Large intestine (tissue), 3 donors: Measurements from ENCODE around the gene ULK4. TPM values are rescaled to one million over a fixed set of nuclear protein-coding genes. Genes with fewer than 3 reads are reported as not detected.
"Not testable (repeated sequence)": the region's sequence is repeated elsewhere in the genome, so short reads cannot be mapped to it uniquely, and the experiment has no call there.

Experiments used
- DNase-seq, 2 donors: peaks; one replicate each; pipeline versions ENCODE4 v3.0.0 to v3.0.0-alpha.2; 2013
- H3K27ac ChIP-seq: one replicate; pipeline ENCODE4 v1.5.1; 2013; ENCODE audit warnings: low read length
- H3K27me3 ChIP-seq: 2 replicates; pipeline ENCODE4 v1.6.1; 2013; ENCODE audit warnings: low read length; ENCODE audit not compliant: control insufficient read depth, insufficient read depth
- H3K36me3 ChIP-seq: 2 replicates; pipeline ENCODE4 v1.6.1; 2013; ENCODE audit warnings: low read length; ENCODE audit not compliant: control insufficient read depth, insufficient read depth
- H3K4me1 ChIP-seq: one replicate; pipeline ENCODE4 v1.6.1; 2013; ENCODE audit warnings: low read length; ENCODE audit not compliant: control insufficient read depth, insufficient read depth
- H3K4me3 ChIP-seq: one replicate; pipeline ENCODE4 v1.5.1; 2013; ENCODE audit warnings: low read length
- H3K9me3 ChIP-seq: one replicate; pipeline ENCODE4 v1.6.1; 2013; ENCODE audit warnings: mild to moderate bottlenecking, low read depth, low read length, moderate library complexity; ENCODE audit not compliant: control insufficient read depth
- WGBS: methylation state at CpG from one replicate; pipeline ENCODE4 v1.1.5; 2013; ENCODE audit warnings: low lambda C conversion rate; ENCODE audit not compliant: insufficient coverage; 5-methylcytosine and 5-hydroxymethylcytosine counted together
- polyA plus RNA-seq: library from polyadenylated mRNA; unstranded; fragments of 120-200 nt; gene quantifications from one replicate; pipeline ENCODE4 v1.2.1, GENCODE V29; 2013

The ULK4 gene
- polyA plus RNA-seq, 1 donor: 2.1 TPM

DNA sequence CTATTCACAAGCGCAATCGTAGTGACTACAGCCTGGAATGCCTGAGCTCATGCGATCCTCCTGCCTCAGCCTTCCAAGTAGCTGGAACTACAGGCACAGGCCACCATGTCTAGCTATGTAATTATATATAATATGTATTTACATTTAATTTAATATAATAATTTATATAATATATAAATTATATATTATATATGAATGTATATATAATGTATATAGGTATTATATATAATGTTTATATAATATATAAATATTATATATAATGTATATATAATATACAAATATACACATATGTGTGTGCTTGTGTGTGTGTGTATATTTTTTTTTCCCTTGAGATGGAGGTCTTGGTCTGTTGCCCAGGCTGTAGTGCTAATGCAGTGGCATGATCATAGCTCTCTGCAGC, 27.6 kb upstream of the ULK4 start:
- Histone ChIP-seq H3K27ac (no peak overlapping the region), H3K4me1 (peaks cover 27% of the 10 kb centered on the region), H3K9me3 (no peaks in the 10 kb centered on the region), H3K27me3 (no peaks in the 10 kb centered on the region), H3K36me3 (no peaks in the 10 kb centered on the region), H3K4me3 (no peak overlapping the region)
- no CpG with 5 or more reads among the region's 3 CpGs for WGBS
- DNase-seq: no peak

DNA sequence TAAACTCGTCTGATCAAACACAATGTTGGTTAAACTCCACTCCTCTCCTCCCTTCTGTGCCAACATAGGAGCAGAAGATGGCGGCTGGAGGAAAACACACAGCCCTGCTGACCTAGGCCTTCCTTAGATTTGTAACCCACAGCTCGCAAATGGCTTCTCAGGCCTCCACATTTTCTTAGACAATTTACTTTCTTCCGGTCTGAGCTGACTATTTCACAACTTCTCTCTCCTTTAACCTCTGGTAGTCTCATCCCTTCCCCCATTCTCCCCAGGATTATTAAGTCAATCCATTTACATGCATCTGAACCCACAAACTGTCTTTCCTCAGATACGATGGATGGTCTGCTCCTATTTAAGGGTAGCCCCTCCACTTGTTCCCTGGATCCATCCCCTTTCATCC, 25.7 kb upstream of the ULK4 start:
- no peaks in the 10 kb centered on the region for H3K36me3 ChIP-seq
- WGBS: 61% methylated on average over 3 of the region's 5 CpGs
- H3K4me3 ChIP-seq: no peak overlapping the region
- H3K9me3 ChIP-seq: peaks cover 4% of the 10 kb centered on the region
- peaks cover 27% of the 10 kb centered on the region for H3K4me1 ChIP-seq
- H3K27ac ChIP-seq: peak overlapping the region; percentile 50
- H3K27me3 ChIP-seq: no peaks in the 10 kb centered on the region
- DNase-seq: peak; percentile 23 to 60

DNA sequence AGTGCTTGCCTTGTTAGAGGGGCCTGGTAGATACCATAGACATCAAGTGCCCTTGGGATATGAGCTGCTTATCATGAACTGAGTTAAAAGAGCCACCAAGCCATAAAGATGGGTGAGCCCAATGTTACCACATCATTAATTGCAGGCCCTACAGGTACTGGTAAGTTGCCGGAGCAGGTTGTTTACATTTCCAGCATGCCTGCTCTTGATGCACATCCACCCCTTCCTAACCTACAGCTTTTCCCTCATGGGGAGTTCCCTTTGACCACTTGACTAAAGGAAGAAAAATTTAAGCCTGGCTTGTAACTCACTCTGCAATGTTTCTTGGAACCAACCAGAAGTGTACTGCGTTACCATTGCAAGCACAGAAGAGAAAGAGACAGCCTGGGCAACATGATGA, 24.7 kb upstream of the ULK4 start:
- H3K4me1 ChIP-seq: peaks cover 23% of the 10 kb centered on the region
- H3K9me3 ChIP-seq: peaks cover 4% of the 10 kb centered on the region
- WGBS: no CpG with 5 or more reads among the region's 2 CpGs
- H3K27ac ChIP-seq: peak overlapping the region; percentile 50
- H3K36me3 ChIP-seq: no peaks in the 10 kb centered on the region
- no peaks in the 10 kb centered on the region for H3K27me3 ChIP-seq
- no peak overlapping the region for H3K4me3 ChIP-seq
- DNase-seq: peak; percentile 60 to 77

DNA sequence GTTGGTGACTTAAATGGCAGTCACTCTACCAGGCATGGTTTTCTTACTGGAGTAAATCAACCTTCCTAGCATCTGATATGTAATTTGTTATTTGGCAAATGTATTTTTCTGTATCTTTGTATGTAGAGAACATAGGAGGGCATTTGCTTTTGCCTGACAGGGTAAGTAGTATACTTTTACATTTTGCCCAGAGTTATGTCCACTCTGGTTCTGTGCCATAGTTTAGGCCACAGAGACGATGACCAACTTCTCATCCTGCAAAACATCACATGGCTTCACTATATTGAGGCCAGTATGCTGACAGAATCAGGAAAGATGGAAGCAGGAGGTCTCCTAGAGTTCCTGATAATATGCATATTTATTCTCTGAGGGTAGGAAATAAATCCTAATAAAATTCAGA, 23.1 kb upstream of the ULK4 start:
- Histone ChIP-seq H3K27ac (no peak overlapping the region), H3K4me3 (no peak overlapping the region), H3K36me3 (no peaks in the 10 kb centered on the region), H3K9me3 (peaks cover 4% of the 10 kb centered on the region), H3K4me1 (peaks cover 21% of the 10 kb centered on the region), H3K27me3 (no peaks in the 10 kb centered on the region)
- no peak for DNase-seq
- no CpG with 5 or more reads among the region's 1 CpG for WGBS

DNA sequence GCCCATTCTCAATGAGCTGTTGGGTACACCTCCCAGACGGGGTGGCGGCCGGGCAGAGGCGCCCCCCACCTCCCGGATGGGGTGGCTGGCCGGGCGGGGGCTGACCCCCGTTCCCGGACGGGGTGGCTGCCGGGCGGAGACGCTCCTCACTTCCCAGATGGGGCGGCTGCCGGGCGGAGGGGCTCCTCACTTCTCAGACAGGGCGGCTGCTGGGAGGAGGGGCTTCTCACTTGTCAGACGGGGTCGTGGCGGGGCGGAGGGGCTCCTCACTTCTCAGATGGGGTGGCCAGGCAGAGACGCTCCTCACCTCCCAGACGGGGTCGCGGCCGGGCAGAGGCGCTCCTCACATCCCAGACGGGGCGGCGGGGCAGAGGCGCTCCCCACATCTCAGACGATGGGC, 21.2 kb upstream of the ULK4 start:
- H3K36me3 ChIP-seq, H3K27ac ChIP-seq, H3K9me3 ChIP-seq, H3K4me3 ChIP-seq, H3K27me3 ChIP-seq, DNase-seq: not testable (repeated sequence)
- peaks cover 21% of the 10 kb centered on the region for H3K4me1 ChIP-seq
- WGBS: no CpG with 5 or more reads among the region's 32 CpGs

DNA sequence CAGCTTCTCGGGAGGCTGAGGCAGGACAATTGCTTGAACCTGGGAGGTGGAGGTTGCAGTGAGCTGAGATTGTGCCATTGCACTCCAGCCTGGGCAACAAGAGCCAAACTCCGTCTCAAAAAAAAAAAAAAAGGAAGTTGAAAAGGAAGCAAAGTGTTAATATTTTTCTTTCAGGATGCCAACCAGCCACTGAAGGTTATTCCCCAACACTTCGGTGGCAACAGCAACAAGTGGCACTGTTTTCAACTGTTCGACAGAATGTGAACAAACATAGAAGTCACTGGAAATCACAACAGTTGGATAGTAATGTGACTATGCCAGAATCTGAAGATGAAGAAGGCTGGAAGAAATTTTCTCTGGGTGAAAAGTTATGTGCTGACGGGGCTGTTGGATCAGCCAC, 15.5 kb upstream of the ULK4 start:
- no CpG with 5 or more reads among the region's 5 CpGs for WGBS
- not testable (repeated sequence) for H3K4me1 ChIP-seq

DNA sequence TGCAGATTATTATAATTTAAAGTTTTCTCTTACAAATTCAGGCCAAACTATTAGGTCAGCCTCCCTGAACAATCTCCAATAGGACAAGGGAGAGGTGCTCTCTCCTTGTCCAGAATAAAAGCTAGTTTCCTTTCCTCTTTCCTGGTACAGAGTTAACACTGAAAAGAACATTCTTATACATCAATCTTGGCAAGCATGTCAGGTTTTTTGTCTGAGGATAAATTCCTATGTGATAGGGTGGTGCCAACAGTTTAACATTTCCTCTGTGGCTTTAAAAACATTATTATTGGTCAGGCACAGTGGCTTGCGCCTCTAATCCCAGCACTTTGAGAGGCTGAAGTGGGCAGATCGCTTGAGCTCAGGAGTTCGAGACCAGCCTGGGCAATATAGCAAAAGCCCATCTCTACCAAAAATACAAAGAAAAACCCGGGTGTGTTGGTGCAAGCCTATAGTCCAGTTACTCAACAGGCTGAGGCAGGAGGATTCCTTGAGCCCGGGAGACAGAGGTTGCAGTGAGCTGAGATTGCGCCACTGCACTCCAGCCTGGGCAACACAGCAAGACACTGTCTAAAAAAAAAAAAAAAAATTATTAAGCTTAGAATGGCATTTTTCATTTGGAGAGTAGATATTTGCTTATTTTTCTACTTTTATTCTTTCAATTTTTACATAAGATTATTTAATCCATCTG, 13.7 kb upstream of the ULK4 start:
- no peaks in the 10 kb centered on the region for H3K27me3 ChIP-seq
- H3K36me3 ChIP-seq: no peaks in the 10 kb centered on the region
- H3K27ac ChIP-seq: no peak overlapping the region
- no peaks in the 10 kb centered on the region for H3K9me3 ChIP-seq
- no CpG with 5 or more reads among the region's 6 CpGs for WGBS
- no peak overlapping the region for H3K4me3 ChIP-seq
- no peak for DNase-seq
- no peaks in the 10 kb centered on the region for H3K4me1 ChIP-seq

More for the DNA sequence above, 15.5 kb upstream of the ULK4 start:
- H3K27ac ChIP-seq, DNase-seq, H3K27me3 ChIP-seq, H3K4me3 ChIP-seq, H3K36me3 ChIP-seq, H3K9me3 ChIP-seq: not testable (repeated sequence)

DNA sequence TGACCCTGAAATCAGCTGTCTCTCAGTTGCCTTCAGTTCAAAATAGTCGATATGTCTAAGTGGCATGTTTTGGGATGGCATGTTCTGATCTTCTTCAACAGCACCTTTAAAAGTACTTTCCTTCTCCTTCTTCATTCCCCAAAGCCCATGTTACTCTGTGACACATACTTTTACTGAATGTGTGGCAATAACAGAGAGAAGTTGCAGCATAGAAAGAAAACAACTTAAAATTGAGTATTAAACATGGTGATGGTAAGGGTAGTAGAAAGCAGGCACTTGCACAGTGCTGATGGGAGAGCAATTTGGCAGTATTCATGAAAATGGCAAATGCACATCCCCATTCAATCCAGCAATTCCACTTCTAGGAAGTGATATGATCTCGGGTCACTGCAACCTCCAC, 12.3 kb upstream of the ULK4 start:
- H3K27ac ChIP-seq: no peak overlapping the region
- DNase-seq: no peak
- H3K36me3 ChIP-seq: no peaks in the 10 kb centered on the region
- H3K27me3 ChIP-seq: no peaks in the 10 kb centered on the region
- H3K9me3 ChIP-seq: no peaks in the 10 kb centered on the region
- 86% methylated on average over 1 of the region's 2 CpGs for WGBS
- H3K4me1 ChIP-seq: no peaks in the 10 kb centered on the region
- no peak overlapping the region for H3K4me3 ChIP-seq

DNA sequence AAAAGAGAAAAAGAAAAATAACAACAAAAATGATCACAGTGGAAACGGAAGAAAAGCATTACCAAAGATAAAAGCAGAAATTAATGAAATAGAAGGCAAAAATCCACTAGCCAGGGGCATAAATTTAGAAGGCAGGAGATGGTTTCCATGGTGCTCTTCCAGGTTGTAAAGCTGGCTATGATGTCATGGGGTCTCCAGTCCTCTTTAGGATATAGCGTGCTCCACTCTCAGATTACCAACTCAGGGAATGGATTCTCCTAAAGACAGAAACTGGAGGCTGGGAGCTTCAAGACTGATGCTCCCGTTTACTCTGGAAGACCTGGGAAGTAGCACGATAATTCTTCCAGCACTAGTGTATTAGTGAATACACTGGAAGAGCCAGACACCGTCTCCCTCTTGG, 10.9 kb upstream of the ULK4 start:
- WGBS: 100% methylated on average over 1 of the region's 5 CpGs
- no peak for DNase-seq
- no peak overlapping the region for H3K4me3 ChIP-seq
- no peaks in the 10 kb centered on the region for H3K9me3 ChIP-seq
- no peaks in the 10 kb centered on the region for H3K36me3 ChIP-seq
- H3K27ac ChIP-seq: no peak overlapping the region
- H3K27me3 ChIP-seq: no peaks in the 10 kb centered on the region
- no peaks in the 10 kb centered on the region for H3K4me1 ChIP-seq

DNA sequence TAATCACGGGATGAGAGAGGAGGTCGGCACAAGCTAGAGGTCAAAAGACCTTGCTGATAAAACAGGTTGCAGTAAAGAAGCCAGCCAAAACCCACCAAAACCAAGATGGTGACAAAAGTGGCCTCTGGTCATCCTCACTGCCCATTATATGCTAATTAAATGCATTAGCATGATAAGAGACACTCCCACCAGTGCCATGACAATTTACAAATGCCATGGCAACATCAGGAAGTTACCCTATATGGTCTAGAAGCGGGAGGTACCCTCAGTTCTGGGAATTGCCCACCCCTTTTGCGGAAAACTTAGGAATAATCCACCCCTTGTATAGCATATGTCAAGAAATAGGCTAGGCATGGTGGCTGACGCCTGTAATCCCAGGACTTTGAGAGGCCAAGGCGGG, 4.3 kb upstream of the ULK4 start:
- no peaks in the 10 kb centered on the region for H3K36me3 ChIP-seq
- H3K4me1 ChIP-seq: no peaks in the 10 kb centered on the region
- no peaks in the 10 kb centered on the region for H3K27me3 ChIP-seq
- DNase-seq: no peak
- no peaks in the 10 kb centered on the region for H3K9me3 ChIP-seq
- no peak overlapping the region for H3K27ac ChIP-seq
- H3K4me3 ChIP-seq: no peak overlapping the region
- WGBS: no CpG with 5 or more reads among the region's 6 CpGs

DNA sequence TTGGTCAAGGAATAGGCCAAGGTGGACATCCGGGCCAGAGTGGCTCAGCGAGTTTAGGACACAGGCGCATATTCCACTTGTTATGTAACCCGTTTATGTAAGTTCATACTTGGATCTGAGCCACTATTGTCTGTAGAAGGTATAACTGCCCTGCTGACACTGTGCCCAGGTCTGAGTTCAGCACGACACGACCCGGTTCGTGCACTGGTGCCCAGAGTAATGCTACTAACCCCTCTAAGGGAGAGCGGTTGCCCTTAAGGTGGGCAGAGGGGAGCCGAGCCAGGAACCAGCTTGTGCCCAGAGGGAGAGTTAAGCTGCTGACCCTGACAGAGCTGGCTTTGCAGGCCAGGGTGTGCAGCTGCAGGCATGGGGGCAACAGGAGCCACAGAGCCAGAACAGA, 1.9 kb upstream of the ULK4 start:
- H3K27me3 ChIP-seq: no peaks in the 10 kb centered on the region
- DNase-seq: no peak
- H3K9me3 ChIP-seq: no peaks in the 10 kb centered on the region
- no peaks in the 10 kb centered on the region for H3K36me3 ChIP-seq
- H3K4me1 ChIP-seq: peaks cover 4% of the 10 kb centered on the region
- WGBS: no CpG with 5 or more reads among the region's 10 CpGs
- H3K4me3 ChIP-seq: no peak overlapping the region
- H3K27ac ChIP-seq: no peak overlapping the region
